AG04449 (cell line): Measurements from ENCODE around the gene CFAP99.

Experiments used
- CTCF ChIA-PET: fragments of 350-600 bp; formaldehyde crosslinking; extraction: SDS; loops from one replicate; lab custom pipeline; 2021; ENCODE audit warnings: antibody characterized with exemption; lab: Yijun Ruan, JAX
- POLR2A ChIA-PET: fragments of 400-600, 350-600 bp; formaldehyde crosslinking; extraction: SDS; loops from one replicate; lab custom pipeline; 2020; ENCODE audit warnings: antibody characterized with exemption, inconsistent platforms; lab: Yijun Ruan, JAX
- DNase-seq: peaks from one replicate; pipeline ENCODE4 v3.0.0-alpha.2; 2010; ENCODE audit warnings: low read depth, low spot score
- H3K4me3 ChIP-seq: 2 replicates; pipeline ENCODE4 v1.5.1; 2011; ENCODE audit warnings: low read depth, mild to moderate bottlenecking, control low read depth, low read length
- CTCF ChIP-seq: IDR thresholded peaks from one replicate; pipeline ENCODE4 v1.5.1; 2011; ENCODE audit warnings: mild to moderate bottlenecking, moderate library complexity, low read length, control low read depth, inconsistent platforms; ENCODE audit not compliant: insufficient read depth; ENCODE audit errors: missing control alignments

CFAP99 gene

GRCh38 chr4:2395584-2395983 lies 23.2 kb upstream of the CFAP99 start:
- no peak for TF ChIP-seq CTCF
- no peak overlapping the region for H3K4me3 ChIP-seq
- ChIA-PET CTCF (no interaction called here), POLR2A (interaction anchor here (0.6 to 1.0 kb wide), 2 partner anchors 20 to 498 kb away, joined by 3 read pairs; no protein-coding TSS in a partner anchor)
- DNase-seq: no peak

DNA sequence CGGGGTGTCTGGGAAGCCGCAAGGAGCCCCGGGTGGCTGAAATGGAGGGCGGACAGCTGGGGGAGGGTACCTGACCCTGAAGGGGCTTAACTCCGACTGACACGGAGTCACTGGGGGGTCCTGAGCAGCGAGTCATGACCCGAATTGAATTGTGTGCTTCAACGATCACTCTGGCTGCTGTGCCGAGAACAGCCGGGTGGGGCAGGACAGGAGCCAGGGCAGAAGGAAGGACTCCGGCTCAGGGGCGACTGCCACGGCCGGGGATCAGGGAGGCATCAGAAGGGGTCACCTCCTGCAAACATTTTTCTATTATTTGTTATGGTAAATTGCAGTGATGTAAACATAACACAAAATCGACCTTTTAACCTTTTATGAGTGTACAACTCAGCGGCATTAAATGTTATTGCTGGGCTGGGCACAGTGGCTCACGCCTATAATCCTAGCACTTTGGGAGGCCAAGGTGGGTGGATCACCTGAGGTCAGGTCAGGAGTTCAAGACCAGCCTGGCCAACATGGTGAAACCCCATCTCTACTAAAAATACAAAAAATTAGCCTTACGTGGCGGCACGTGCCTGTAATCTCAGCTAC lies 21.9 kb upstream of the CFAP99 start:
- CTCF ChIA-PET: no interaction called here
- TF ChIP-seq CTCF: no peak

GRCh38 chr4:2397596-2398379 lies 21.0 kb upstream of the CFAP99 start:
- no peak for TF ChIP-seq CTCF
- no peak for DNase-seq
- ChIA-PET CTCF (no interaction called here), POLR2A (no interaction called here)
- no peak overlapping the region for H3K4me3 ChIP-seq

More for the DNA sequence above, 21.9 kb upstream of the CFAP99 start:
- no peak overlapping the region for H3K4me3 ChIP-seq
- POLR2A ChIA-PET: no interaction called here
- DNase-seq: no peak

- DNase-seq: no peak
- H3K4me3 ChIP-seq: no peak overlapping the region
- no peak for TF ChIP-seq CTCF
- ChIA-PET CTCF (interaction anchor here (0.9 kb wide), 1 partner anchor 13 kb away, joined by 4 read pairs; no protein-coding TSS in a partner anchor), POLR2A (no interaction called here)
Measured at GRCh38 chr4:2399216-2399615, 19.5 kb upstream of the CFAP99 start.

DNA sequence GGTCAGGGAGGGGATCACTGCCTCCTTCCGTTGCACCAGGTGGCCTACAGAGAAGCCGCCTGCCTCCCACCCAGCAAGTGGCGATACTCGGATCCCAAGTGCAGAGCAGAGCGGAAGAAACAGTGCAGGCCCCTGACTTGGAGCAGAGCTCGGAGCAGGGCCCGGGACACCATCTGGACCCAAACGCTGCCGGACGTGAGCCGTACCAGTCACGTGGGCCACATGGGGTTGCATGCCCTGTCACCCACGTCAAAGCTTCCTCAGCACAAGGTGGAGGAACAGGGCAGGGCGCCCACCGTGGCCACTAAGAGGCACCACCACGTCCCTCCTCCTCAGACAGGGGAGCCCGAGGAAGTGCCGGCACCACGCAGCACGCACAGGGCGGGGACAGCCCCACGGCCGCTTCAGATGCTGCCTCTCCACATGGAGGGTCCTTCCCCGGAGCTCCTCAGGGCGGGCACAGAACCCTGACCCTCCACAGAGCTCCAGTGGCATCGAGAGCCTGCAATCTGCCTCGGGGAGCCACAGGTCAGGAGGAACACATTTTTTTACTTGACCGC lies 19.0 kb upstream of the CFAP99 start:
- no peak for DNase-seq
- CTCF ChIA-PET: interaction anchor here (0.9 kb wide), 1 partner anchor 13 kb away, joined by 4 read pairs; no protein-coding TSS in a partner anchor
- H3K4me3 ChIP-seq: no peak overlapping the region
- TF ChIP-seq CTCF: no peak
- POLR2A ChIA-PET: no interaction called here

GRCh38 chr4:2400841-2401609 lies 17.7 kb upstream of the CFAP99 start:
- no peak for TF ChIP-seq CTCF
- DNase-seq: no peak
- CTCF ChIA-PET: interaction anchor here (1.8 to 3.3 kb wide), 2 partner anchors 12 to 181 kb away, joined by 7 to 18 read pairs; no protein-coding TSS in a partner anchor
- no peak overlapping the region for H3K4me3 ChIP-seq
- POLR2A ChIA-PET: no interaction called here
